NCI-H1048 (cell line): ENCODE data around the gene GPX7.

ENCODE experiments used
- DNase-seq: peaks from one replicate; lab custom pipeline; 2025; lab: John Stamatoyannopoulos, UW

Gene GPX7

DNA sequence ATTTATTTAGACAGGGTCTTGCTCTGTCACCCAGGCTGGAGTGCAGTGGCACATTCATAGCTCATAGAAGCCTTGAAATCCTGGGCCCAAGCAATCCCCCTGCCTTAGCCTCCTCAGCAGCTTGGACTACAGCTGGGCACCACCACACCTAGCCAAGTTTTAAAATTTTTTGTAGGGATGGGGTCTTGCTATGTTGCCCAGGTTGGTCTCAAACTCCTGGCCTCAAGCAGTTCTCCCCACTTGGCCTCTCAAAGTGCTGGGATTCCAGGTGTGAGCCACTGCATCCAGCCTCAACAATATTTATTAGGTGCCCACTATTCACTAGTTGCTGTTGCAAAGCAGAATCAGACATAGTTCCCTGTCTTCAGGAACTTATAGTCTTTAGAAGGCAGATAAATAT lies 14.1 kb upstream of the GPX7 start:
- no peak for DNase-seq

DNA sequence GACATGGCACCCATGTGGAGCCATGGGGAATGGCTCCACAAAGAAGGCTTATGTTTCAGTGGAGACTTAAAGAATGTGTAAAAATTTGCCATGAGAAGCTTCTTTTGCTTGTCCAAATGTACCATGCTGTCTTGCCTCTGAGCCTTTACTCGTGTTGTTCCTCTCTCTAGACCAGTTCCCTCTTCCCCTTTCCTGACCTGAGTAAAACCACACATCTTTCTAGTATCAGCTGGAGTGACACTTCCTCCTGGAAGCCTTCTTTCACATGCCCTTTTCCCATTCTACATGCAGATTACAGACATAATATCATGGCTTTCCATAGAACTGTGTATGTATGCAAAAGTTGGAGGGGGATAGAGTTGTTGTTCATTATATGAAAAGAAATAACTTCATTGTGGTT lies 13.6 kb upstream of the GPX7 start:
- DNase-seq, result no peak

GRCh38 chr1:52590266-52590665 lies 11.9 kb upstream of the GPX7 start:
- DNase-seq, result no peak

- DNase-seq, result no peak
Observed at GRCh38 chr1:52592637-52593323, 9.4 kb upstream of the GPX7 start.

GRCh38 chr1:52593495-52593894 lies 8.7 kb upstream of the GPX7 start:
- no peak for DNase-seq

GRCh38 chr1:52595061-52595460 lies 7.1 kb upstream of the GPX7 start:
- DNase-seq, result no peak

GRCh38 chr1:52597912-52598311 lies 4.3 kb upstream of the GPX7 start:
- DNase-seq, result no peak

GRCh38 chr1:52598729-52599128 lies 3.4 kb upstream of the GPX7 start:
- no peak for DNase-seq

DNA sequence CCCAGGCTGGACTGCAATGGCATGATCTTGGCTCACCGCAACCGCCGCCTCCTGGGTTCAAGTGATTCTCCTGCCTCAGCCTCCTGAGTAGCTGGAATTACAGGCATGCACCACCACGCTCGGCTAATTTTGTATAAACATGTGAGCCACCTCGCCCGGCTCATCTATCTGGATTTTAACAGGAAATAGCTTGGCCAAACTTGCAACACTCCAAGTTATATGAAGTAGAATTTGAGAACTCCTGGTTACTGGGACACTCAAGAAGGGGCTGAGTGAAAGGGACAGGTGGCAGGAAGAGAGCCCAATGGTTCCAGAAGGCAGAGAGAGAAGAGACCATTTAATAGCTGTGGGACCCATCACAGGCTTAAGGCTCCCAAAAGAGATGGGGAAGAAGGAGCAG lies 2.9 kb upstream of the GPX7 start:
- no peak for DNase-seq

GRCh38 chr1:52600533-52601179 lies 1.5 kb upstream of the GPX7 start:
- no peak for DNase-seq

- DNase-seq, result no peak
Observed at GRCh38 chr1:52601519-52601918, 652 bp upstream of the GPX7 start.

DNA sequence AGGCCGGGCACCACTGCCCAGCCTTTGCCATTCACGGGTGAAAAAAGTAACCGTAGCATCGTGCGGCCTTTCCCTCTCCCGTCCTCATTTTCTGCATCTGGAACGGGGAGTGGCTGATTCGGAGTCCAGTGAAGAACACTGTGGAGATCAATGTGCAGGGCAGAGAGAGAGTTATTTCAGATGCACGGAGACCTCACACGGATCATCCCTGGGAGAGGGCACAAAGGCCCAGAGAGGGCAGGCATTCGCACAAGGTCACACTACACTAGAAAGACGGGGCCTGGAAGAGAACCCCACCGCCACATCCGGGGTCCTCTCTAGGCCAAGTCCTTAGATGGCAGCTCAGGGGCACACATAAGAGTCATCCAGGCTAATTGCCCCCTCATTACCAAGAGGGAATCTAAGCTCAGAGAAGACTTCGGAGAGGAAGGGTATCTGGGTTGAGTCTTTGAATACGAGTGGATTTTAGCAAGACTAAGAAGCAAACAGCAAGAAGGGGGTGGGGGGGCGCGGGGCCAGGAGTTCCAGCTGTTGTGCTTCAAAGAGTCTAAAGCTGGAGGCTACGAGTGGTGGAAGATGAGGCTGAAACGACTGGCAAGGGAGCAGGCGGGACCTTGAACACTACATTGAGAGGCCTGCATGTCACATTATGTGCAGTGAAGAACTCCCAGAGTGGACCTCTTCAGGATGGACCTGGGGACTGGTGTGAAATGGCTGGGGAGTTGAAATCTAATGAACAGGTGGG lies 857 bp downstream of the GPX7 start:
- DNase-seq, result no peak

GRCh38 chr1:52603630-52604029 lies 1.5 kb downstream of the GPX7 start:
- DNase-seq, result no peak

DNA sequence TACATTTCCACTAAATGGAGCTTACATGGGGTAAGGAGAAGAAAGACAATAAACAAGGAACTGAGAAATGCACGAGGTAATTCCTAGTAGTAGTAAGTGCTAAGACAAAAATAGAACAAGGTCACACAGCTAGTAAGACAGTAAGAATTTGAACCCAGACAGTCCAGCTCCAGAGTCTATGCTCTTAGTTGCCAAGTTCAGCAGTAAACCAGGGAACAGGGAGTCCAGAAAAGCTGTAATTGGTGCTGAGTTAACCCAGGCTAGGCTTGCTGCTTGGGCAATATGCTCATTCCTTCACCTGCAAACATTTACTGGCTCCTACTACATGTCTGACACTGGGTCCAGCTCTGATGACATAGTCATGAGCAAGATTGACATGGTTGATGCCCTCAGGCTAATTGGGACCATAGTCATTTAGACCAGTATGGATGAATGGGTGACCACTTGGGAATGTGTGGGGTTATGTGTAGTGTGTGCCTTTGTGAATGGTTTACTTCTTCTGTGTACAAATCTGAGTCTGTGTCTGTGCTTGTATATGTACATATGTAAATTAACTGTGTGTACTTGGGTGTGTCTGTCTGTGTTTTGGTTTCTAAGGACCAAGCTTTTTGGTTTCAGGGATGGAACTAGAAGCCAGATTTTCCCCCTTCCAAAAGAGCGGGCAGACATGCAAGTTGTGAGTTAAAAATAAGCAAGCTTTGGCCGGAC lies 2.0 kb downstream of the GPX7 start:
- no peak for DNase-seq

- DNase-seq, result no peak
Observed at GRCh38 chr1:52613636-52614373, 11.6 kb downstream of the GPX7 start.

- no peak for DNase-seq
Observed at GRCh38 chr1:52614671-52615070, 12.5 kb downstream of the GPX7 start.

DNA sequence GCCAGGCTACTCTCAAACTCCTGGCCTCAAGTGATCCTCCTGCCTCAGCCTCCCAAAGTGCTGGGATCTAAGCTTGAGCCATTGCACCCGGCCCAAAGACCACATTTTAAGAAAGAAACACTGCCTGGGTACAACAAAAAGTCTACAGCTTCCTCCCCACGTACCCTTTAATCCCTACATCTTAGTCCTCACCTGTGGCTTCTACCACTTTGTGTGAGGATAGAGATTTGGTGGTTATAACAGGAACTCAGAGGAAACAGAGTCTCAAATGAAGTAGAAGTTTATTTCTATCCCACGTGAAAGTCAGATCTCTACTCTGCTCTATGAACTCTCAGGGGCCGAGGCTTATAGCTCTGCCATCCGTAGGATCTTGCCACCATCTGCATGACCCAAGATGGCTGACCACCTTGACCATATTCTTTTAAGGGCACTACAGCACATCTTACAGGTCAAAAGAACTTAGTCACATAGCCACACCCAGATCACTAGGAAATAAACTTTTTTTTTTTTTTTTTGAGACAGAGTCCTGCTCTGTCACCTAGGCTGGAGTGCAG lies 13.4 kb downstream of the GPX7 start:
- no peak for DNase-seq

DNA sequence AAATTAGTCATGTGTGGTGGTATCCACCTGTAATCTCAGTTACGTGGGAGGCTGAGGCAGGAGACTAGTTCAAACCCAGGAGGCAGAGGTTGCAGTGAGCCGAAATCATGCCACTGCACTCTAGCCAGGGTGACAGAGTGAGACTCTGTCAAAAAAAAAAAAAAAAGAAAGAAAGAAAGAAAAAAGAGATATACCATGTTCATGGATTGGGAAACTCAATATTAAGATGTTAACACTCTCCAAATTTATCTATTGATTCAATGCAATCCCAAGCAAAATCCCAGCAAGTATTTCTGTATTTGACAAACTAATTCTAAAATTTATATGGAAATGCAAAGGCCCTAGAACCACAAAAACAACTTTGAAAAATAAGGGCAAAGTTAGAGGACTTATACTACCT lies 19.8 kb downstream of the GPX7 start:
- no peak for DNase-seq

- no peak for DNase-seq
Observed at GRCh38 chr1:52623812-52624211, 21.6 kb downstream of the GPX7 start.

DNA sequence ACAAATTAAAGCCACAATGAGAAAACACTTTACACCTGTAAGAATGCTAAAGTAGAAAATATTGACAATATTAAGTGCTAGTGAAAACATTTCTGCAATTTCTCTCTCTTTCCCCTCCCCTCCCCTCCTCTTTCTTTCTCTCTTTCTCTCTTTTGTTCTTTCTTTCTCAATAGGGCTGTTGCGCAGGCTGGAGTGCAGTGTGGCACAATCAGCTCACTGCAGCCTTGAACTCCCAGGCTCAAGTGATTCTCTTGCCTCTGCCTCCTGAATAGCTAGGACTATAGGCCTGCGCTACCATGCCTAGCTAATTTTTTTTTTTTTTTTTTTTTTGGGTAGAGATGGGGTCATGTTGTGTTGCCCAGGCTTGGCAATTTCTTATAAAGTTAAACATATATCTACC lies 24.9 kb downstream of the GPX7 start:
- DNase-seq, result no peak

DNA sequence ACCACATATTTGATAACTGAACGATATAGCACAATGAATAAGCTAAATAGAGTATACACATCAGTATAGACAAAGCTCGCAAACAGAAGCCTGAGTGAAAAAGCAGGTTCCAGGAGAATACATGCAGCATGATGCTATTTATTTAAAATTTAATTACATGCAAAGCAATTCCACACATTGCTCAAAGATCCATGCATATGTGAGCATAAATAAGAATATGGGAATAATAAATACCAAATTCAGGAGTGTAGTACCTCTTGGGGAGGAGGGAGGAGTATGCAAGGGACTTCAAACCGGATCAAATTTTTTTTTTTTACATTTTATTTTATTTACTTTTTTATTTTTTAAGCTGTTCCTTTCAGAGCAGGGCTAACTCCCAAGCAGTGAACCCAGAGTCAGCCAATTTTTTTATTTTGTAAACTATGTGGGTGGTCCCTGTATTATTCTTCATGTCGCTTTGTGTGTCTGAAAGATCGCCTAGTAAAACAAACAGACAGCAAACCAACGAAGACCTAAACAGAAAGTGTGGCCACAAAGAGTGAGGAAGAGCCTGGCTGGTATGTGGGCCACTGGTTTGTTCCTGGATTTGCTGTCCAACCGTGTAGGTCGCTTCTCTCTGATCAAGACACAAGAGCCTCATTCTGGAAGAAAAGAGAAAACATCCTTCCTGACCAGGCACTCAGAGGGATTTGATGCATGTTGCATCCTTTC lies 26.6 kb downstream of the GPX7 start:
- DNase-seq, result no peak
